Left lobe of liver (tissue), 2 donors: ENCODE measurements around the gene CBS. TPM values are rescaled to one million over a fixed set of nuclear protein-coding genes. Genes with fewer than 3 reads are reported as not detected.
"Not testable (repeated sequence)": the region's sequence is repeated elsewhere in the genome, so short reads cannot be mapped to it uniquely, and the experiment has no call there.

Experiments used
- ATAC-seq: fragments of 200-7000 bp; cut with Tn5 transposase; one replicate; pipeline ENCODE4 v1.9.1; 2020; ENCODE audit warnings: mild to moderate bottlenecking, moderate library complexity
- DNase-seq: peaks from one replicate; pipeline ENCODE4 v3.0.0-alpha.2; 2020; ENCODE audit warnings: low spot score
- total RNA-seq: library from RNA; stranded (reverse); gene quantifications from one replicate; pipeline ENCODE4 v1.2.1, GENCODE V29; 2021
- donor health status: DM: no; HTN: no; CAD: no; lungs with moderate emphysema.
- donor health status: DM: no; HTN: yes; CAD: no.

Gene CBS
- total RNA-seq, 1 donor from 2014 or later: 427 TPM

DNA sequence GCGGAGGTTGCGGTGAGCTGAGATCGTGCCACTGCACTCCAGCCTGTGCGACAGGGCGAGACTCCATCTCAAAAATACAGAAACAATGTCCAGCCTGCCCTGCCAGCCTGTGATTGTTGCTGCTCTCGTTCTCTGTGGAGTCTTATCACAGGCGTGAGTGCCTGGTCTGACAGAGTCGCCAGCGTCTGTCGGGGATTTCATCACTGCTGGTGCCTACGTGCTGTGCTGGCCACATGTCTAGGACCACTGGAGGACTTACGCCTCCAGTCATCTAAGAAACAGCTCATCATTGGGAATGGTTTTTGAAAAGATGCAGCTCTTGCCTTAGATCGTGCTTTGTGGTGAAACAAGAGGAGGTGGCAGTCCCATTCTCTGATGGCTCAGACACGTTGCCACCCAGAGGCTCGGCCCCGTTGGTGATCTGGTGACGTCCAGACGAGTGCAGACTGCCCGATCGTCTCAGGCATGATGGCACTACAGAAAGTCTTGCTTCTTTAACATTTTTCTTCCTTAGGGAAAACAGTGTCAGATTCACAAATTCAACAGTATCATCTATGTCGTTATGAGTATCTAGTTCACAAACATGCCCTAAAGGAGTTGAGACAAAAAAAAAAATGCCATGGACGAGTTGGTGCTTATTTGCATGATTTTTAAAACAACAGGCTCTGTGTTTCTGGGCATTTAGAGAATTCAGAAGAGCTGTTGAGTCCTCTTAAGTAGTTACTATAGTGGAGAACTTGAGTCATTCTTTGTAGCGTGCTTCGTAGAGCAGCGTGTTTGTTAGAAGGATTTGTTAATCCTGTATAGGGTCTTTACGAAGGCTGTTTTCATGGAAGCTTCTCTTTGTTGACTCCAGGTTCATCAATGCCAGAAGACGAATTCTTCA, 47.5 kb downstream of the CBS start:
- DNase-seq (no peak), ATAC-seq (no peak)

- DNase-seq (no peak), ATAC-seq (no peak)
These were observed 49.9 kb downstream of the CBS start for GRCh38 chr21:43025636-43026180.

- ATAC-seq (no peak), DNase-seq (no peak)
These were observed 51.0 kb downstream of the CBS start for GRCh38 chr21:43024439-43025136.

DNA sequence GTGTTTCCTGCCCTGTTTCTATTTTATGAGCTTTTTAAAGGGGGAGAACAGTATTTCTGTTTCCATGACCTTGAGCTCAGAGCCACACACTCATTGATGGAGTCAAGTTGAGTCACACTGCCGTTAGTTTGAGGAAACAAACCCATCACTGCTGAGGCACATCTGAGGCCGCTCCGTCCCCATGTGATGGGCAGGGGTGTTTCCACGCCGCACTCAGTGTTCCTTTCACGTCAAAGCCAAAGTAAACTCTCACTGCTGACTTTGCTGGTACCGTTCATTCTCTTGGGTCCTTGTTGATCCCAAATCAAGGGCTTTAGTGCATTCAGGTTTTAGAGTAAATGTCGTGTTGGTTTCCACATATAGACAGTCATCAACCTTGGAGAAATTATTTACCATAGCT, 52.5 kb downstream of the CBS start:
- ATAC-seq: no peak
- no peak for DNase-seq

GRCh38 chr21:43021756-43022600, 53.7 kb downstream of the CBS start:
- ATAC-seq: no peak
- DNase-seq: no peak

- DNase-seq: no peak
- ATAC-seq: no peak
These were observed 54.4 kb downstream of the CBS start for GRCh38 chr21:43021191-43021590.

GRCh38 chr21:43020771-43021170, 54.9 kb downstream of the CBS start:
- DNase-seq: no peak
- no peak for ATAC-seq

DNA sequence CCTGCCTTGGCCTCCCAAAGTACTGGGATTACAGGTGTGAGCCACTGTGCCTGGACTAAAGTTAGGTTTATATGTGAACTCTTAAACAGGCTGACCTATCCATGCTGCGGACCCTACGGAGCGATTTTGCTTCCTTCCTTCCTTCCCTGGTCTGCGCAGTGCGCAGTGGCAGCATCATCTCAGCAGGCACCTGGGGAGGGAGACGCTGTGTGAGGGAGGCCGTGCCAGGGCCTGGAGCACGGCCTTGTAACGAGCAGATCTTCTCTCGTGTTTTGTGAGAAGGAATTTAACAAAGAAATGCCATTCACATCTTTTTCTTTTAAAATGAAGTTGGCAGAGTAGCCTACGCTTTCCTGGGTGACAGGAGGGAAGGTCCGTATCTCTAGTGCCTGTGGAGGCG, 55.5 kb downstream of the CBS start:
- DNase-seq (no peak), ATAC-seq (no peak)

GRCh38 chr21:43018519-43018918, 57.1 kb downstream of the CBS start:
- DNase-seq (no peak), ATAC-seq (no peak)

DNA sequence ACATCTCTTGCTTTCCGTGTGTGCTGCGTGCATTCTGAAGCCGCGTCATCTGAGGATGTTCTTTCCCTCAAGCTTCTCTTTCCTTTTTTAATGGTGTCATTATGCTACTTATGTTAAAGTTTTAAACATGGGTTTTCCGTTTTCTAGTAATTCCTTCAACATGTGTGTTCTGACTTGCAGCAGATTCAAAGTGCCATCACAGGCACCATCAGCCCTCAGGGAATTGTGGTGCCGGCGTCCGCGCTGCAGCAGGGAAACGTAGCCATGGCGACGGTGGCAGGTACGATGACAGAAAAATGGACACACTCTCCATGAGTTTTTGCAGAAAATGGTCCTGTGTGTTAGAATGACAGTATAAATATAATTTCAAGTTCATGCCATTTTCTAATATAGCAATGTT, 58.9 kb downstream of the CBS start:
- ATAC-seq (no peak), DNase-seq (no peak)

DNA sequence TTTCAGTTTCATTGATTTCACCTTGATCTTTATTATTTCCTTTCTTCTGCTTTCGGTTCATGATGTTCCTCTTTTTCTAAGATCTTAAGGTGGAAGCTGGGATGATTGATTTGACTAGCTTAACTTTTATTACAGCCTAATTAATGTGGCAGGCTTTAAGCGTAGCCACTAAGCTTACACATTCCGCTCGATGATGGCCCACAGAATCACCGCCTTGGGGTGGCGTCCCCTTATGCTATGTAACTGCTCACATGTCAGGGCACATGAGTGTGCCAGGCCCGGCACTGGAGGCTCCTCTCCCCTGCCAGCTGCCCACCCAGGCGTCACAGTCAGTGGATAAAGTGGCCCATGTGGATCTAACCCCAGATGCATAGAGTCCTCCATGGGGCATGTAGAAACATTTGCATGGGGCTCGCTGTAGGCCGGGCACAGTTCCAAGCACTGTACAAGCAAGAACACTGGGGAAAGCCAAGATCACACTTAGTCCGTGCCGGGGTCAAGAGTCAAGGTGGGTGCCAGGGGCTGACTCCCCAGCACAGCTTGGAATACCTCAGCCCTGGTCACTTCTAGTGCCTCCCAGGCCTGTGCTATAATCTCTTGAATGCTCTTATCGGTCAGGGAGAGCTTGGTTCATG, 59.6 kb downstream of the CBS start:
- DNase-seq: no peak
- no peak for ATAC-seq

- DNase-seq (no peak), ATAC-seq (no peak)
These were observed 63.0 kb downstream of the CBS start for GRCh38 chr21:43012596-43012995.

GRCh38 chr21:43006874-43007208, 68.8 kb downstream of the CBS start:
- DNase-seq: no peak
- no peak for ATAC-seq

DNA sequence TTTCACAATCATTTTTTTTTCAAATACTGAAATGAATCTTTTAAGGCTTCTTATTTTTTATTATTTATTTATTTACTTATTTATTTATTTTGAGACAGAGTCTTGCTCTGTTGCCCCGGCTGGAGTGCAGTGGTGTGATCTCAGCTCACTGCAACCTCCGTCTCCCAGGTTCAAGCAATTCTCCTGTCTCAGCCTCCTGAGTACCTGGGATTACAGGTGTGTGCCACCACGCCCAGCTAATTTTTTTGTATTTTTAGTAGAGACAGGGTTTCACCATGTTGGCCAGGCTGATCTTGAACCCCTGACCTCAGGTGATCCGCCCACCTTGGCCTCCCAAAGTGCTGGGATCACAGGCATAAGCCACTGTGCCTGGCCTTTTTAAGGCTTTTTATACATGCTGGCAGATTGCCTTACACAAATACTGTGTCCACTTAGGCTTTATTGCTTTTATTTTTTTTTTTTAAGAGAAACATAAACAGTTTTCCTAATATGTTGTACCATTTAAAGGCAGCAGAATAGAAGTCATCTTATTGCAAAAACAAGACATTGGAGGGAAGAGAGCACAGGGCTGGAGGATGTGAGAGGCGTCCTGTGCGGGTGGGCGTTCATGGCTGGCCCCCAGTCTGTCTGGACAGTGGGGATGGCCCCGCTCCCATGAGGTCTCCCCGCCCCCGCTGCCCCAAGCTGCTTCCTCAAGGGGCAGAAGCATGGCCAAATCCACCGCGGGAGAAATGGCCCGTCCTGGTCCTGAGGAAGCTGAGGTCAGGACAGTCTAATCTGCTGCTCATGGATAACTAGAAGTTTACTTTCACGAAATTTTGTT, 69.4 kb downstream of the CBS start:
- not testable (repeated sequence) for ATAC-seq

GRCh38 chr21:43005635-43006034, 70.0 kb downstream of the CBS start:
- ATAC-seq (peak; percentile 37), DNase-seq (no peak)

More for the DNA sequence above, 69.4 kb downstream of the CBS start:
- not testable (repeated sequence) for DNase-seq

GRCh38 chr21:43004926-43005325, 70.7 kb downstream of the CBS start:
- peak; percentile 67 for DNase-seq
- ATAC-seq: peak; percentile 89
